Esophagus muscularis mucosa (tissue), 4 donors: ENCODE data around the gene KLHL29. TPM values are rescaled to one million over a fixed set of nuclear protein-coding genes. Genes with fewer than 3 reads are reported as not detected.

Experiments used
- DNase-seq: peaks from one replicate; pipeline ENCODE4 v3.0.0-alpha.2; 2017; ENCODE audit errors: extremely low spot score
- H3K27ac ChIP-seq, 4 donors: fragments of 200-600 bp; sonication (generic); replicated peaks in 1 of 4; 1 replicate in 3 of 4; 2 replicates in 1 of 4; pipeline ENCODE4 v1.5.1; 2016 to 2019; ENCODE audit warnings: mild to moderate bottlenecking in 1 of 4
- H3K27me3 ChIP-seq, 4 donors: fragments of 200-600 bp; sonication (generic); one replicate each; pipeline versions ENCODE4 v1.5.1 to v1.6.0; 2016 to 2019
- H3K36me3 ChIP-seq, 4 donors: fragments of 200-600 bp; sonication (generic); one replicate each; pipeline ENCODE4 v1.5.1; 2016 to 2019
- H3K4me1 ChIP-seq, 4 donors: fragments of 200-600 bp; sonication (generic); one replicate each; pipeline ENCODE4 v1.5.1; 2016 to 2019
- H3K4me3 ChIP-seq, 4 donors: fragments of 200-600 bp; sonication (generic); 1 replicate in 2 of 4; 2 replicates in 2 of 4; pipeline ENCODE4 v1.5.1; 2016 to 2019; ENCODE audit warnings: mild to moderate bottlenecking in 4 of 4, moderate library complexity in 1 of 4
- H3K9me3 ChIP-seq, 4 donors: fragments of 200-600 bp; sonication (generic); 1 replicate in 3 of 4; 2 replicates in 1 of 4; pipeline ENCODE4 v1.5.1; 2016 to 2019
- CTCF ChIP-seq, 3 experiments: fragments of 200-600 bp in 2 of 3; fragments of 450-650 bp in 1 of 3; sonication (generic) in 2 of 3; IDR thresholded peaks; one replicate each; pipeline ENCODE4 v1.5.1; 2017 to 2019; ENCODE audit warnings: antibody characterized with exemption in 3 of 3, mild to moderate bottlenecking in 2 of 3, moderate library complexity in 1 of 3
- EP300 ChIP-seq: sonication (generic); formaldehyde crosslinking; IDR thresholded peaks from one replicate; pipeline ENCODE4 v1.6.1; 2017; ENCODE audit warnings: antibody characterized with exemption
- POLR2A ChIP-seq: fragments of 450-650 bp; IDR thresholded peaks from one replicate; pipeline ENCODE4 v1.6.1; 2017; ENCODE audit warnings: antibody characterized with exemption, moderate library complexity, mild to moderate bottlenecking, low read depth
- POLR2AphosphoS5 ChIP-seq, 2 donors: sonication (generic); formaldehyde crosslinking; IDR thresholded peaks; one replicate each; pipeline ENCODE4 v1.6.1; 2017; ENCODE audit warnings: antibody characterized with exemption in 2 of 2
- WGBS: methylation state at CpG from one replicate; pipeline ENCODE4 v1.1.5; 2018; 5-methylcytosine and 5-hydroxymethylcytosine counted together
- intact Hi-C: fragments of 100-400 bp; cut with DNase I; formaldehyde crosslinking; loops from one replicate; pipeline ENCODE4 v1.15.1; 2023
- total RNA-seq, 4 donors: library from RNA; depleted of rRNA; stranded (reverse); fragments of >200 nt; gene quantifications; one replicate each; pipeline versions ENCODE4 v1.1.0 to v1.2.1, GENCODE V29; 2016

The KLHL29 gene
- total RNA-seq, 4 donors from 2014 or later, result 22.0 to 26.1 (median 23.4) TPM

GRCh38 chr2:23689131-23689700, 304.2 kb downstream of the KLHL29 start:
- TF ChIP-seq EP300 (no peak), POLR2A (no peak), POLR2AphosphoS5 (IDR thresholded peaks at IDR 0.05) (no peak), CTCF (IDR thresholded peaks at IDR 0.05) (no peak)
- H3K4me3 ChIP-seq, result no peak overlapping the region
- 60% methylated on average over 5 of the region's 11 CpGs for WGBS
- no peak overlapping the region for H3K27ac ChIP-seq
- no peaks in the 10 kb centered on the region for H3K9me3 ChIP-seq
- DNase-seq, result no peak
- H3K4me1 ChIP-seq, result peaks cover 0 to 14% (median 10%) of the 10 kb centered on the region in 4 donors
- intact Hi-C loops, result no loop called here
- peaks cover 0 to 78% (median 41%) of the 10 kb centered on the region in 4 donors for H3K36me3 ChIP-seq
- no peaks in the 10 kb centered on the region for H3K27me3 ChIP-seq

GRCh38 chr2:23689891-23690290, 304.9 kb downstream of the KLHL29 start:
- TF ChIP-seq POLR2AphosphoS5 (IDR thresholded peaks at IDR 0.05) (no peak), CTCF (IDR thresholded peaks at IDR 0.05) (no peak), POLR2A (no peak), EP300 (no peak)
- Histone ChIP-seq H3K36me3 (peaks cover 0 to 84% (median 44%) of the 10 kb centered on the region in 4 donors), H3K27me3 (no peaks in the 10 kb centered on the region), H3K4me1 (peaks cover 0 to 8% (median 4%) of the 10 kb centered on the region in 4 donors), H3K9me3 (no peaks in the 10 kb centered on the region), H3K27ac (no peak overlapping the region), H3K4me3 (no peak overlapping the region)
- intact Hi-C loops, result no loop called here
- 89% methylated on average over 9 of the region's 9 CpGs for WGBS
- no peak for DNase-seq

- TF ChIP-seq CTCF (IDR thresholded peaks at IDR 0.05) (no peak), EP300 (no peak), POLR2A (no peak), POLR2AphosphoS5 (IDR thresholded peaks at IDR 0.05) (no peak)
- no peaks in the 10 kb centered on the region for H3K9me3 ChIP-seq
- peaks cover 0 to under 1% (median under 1%) of the 10 kb centered on the region in 4 donors for H3K4me1 ChIP-seq
- no peak for DNase-seq
- H3K36me3 ChIP-seq, result peaks cover under 1 to 89% (median 49%) of the 10 kb centered on the region in 4 donors
- intact Hi-C loops, result no loop called here
- no peaks in the 10 kb centered on the region for H3K27me3 ChIP-seq
- H3K4me3 ChIP-seq, result no peak overlapping the region
- no peak overlapping the region for H3K27ac ChIP-seq
- 81% methylated on average over 31 of the region's 31 CpGs for WGBS
Measured at GRCh38 chr2:23690421-23691105, 305.6 kb downstream of the KLHL29 start.

GRCh38 chr2:23691106-23691470, 306.1 kb downstream of the KLHL29 start:
- H3K36me3 ChIP-seq, result peaks cover 6 to 89% (median 52%) of the 10 kb centered on the region in 4 donors
- intact Hi-C loops, result no loop called here
- H3K4me1 ChIP-seq, result no peaks in the 10 kb centered on the region
- no peak overlapping the region for H3K4me3 ChIP-seq
- H3K27me3 ChIP-seq, result no peaks in the 10 kb centered on the region
- no peak for DNase-seq
- no peaks in the 10 kb centered on the region for H3K9me3 ChIP-seq
- WGBS, result 96% methylated on average over 9 of the region's 10 CpGs
- no peak overlapping the region for H3K27ac ChIP-seq
- TF ChIP-seq CTCF (IDR thresholded peaks at IDR 0.05), result no peak
- no peak for TF ChIP-seq EP300
- TF ChIP-seq POLR2A, result no peak
- no peak for TF ChIP-seq POLR2AphosphoS5 (IDR thresholded peaks at IDR 0.05)
